ENCODE results near the gene SIRT3.

- no peak for TF ChIP-seq CTCF (optimal IDR thresholded peaks at IDR 0.05 in 1 of 3, IDR thresholded peaks at IDR 0.05 in 1 of 3, conservative IDR thresholded peaks at IDR 0.05 in 1 of 3; ENCODE audit: extremely low read depth in 1 of 3, insufficient read depth in 2 of 3, low read length in 3 of 3)
- TF ChIP-seq EZH2 (IDR thresholded peaks at IDR 0.05; ENCODE audit: low read length) = no peak
Observed at GRCh38 chr11:253160-253885, 17.2 kb upstream of the SIRT3 start.

Measured in keratinocyte (primary cell).